AG10803 (cell line): ENCODE measurements around the gene ZNF784.

Experiments used
- DNase-seq: peaks from one replicate; pipeline ENCODE4 v3.0.0; 2010; ENCODE audit warnings: low read depth
- H3K4me3 ChIP-seq: 2 replicates; pipeline ENCODE4 v1.5.1; 2011; ENCODE audit warnings: mild to moderate bottlenecking, low read length, control low read depth
- TF ChIP-seq, protein P1 (sequence below): conservative IDR thresholded peaks from 2 replicates; pipeline ENCODE4 v1.5.1; 2011; ENCODE audit warnings: mild to moderate bottlenecking, low read length, control low read depth, inconsistent platforms

ZNF784 gene

DNA sequence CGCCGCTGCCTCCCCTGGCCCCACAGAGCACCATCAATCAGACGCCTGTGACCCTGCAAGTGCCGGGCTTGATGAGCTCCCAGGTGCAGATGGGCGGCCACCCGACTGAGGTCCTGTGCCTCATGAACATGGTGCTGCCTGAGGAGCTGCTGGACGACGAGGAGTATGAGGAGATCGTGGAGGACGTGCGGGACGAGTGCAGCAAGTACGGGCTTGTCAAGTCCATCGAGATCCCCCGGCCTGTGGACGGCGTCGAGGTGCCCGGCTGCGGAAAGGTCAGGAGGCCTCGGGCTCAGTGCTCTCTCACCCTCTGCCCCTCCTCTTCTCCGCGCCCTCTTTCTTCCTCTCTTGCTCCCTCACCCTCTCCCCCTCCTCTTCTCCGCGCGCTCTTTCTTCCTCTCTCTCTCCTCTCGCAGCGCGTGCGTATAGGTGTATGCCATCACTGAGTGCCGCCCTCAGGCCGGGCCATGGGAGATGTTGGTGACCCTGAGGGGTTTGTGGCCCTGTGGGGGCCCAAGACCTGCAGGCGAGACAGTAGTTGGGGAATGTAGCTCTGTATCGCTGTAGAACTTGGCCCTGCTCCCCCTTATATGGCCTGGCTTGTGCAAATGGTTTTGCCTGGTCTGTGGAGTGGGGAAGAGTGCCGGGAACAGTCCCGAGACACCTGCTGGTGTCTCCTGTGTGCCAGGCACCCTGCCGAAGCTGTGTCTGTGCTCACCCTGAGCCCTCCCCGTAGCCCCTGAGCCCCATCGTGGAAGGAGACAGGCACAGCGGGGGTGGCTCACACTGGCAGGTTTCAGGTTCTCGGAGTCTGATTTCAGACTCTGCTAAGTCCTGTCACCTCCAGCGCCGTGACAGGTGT is 45.3 kb upstream of the ZNF784 start:
- TF ChIP-seq, protein P1, sequence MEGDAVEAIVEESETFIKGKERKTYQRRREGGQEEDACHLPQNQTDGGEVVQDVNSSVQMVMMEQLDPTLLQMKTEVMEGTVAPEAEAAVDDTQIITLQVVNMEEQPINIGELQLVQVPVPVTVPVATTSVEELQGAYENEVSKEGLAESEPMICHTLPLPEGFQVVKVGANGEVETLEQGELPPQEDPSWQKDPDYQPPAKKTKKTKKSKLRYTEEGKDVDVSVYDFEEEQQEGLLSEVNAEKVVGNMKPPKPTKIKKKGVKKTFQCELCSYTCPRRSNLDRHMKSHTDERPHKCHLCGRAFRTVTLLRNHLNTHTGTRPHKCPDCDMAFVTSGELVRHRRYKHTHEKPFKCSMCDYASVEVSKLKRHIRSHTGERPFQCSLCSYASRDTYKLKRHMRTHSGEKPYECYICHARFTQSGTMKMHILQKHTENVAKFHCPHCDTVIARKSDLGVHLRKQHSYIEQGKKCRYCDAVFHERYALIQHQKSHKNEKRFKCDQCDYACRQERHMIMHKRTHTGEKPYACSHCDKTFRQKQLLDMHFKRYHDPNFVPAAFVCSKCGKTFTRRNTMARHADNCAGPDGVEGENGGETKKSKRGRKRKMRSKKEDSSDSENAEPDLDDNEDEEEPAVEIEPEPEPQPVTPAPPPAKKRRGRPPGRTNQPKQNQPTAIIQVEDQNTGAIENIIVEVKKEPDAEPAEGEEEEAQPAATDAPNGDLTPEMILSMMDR, result no peak
- H3K4me3 ChIP-seq, result no peak overlapping the region
- DNase-seq, result no peak

DNA sequence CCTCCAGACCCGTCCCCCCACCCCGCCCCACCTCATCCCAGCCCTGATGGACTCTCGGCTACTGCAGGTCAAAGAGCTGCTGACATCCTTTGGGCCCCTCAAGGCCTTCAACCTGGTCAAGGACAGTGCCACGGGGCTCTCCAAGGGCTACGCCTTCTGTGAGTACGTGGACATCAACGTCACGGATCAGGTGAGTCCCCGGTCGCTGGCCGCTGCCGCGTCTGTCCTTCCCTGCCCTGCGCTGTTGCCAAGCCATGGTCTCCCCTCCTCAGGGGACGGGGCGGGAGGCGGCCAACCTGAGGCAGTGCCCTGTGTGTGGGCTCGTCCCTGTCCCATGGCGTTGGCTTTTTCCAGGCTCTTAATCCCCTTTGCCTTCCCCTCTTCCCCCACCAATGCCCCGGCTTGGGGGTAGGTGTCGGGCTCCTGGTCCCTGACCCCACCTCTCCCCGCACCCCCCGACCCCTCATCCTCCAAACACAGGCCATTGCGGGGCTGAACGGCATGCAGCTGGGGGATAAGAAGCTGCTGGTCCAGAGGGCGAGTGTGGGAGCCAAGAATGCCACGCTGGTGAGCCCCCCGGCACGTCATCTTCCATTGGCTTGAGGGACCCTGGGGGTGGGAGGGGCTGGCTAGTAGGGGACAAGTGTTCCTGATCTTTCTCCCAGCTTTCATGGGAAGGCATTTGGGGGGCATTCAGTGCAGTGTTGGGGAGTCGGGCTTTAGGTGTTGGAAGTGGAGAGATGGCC is 44.4 kb upstream of the ZNF784 start:
- DNase-seq, result no peak
- TF ChIP-seq, protein P1, result no peak
- no peak overlapping the region for H3K4me3 ChIP-seq

DNA sequence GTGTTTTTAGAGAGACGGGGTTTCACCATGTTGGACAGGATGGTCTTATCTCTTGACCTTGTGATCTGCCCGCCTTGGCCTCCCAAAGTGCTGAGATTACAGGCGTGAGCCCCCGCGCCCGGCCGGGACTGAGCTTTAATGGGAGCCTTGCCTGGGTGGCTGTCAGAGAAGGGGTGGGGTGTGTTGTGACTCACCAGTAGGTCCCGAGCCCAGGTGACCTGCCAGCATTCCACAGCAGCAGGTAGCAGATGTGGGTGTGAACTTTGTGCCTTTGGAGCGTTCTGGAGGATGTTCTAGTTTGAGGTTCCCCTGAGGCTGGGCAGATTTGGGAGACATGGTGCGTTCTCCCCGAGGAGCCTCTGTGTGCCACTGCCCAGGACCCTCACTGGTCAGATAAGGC is 43.6 kb upstream of the ZNF784 start:
- TF ChIP-seq, protein P1, result no peak
- H3K4me3 ChIP-seq, result no peak overlapping the region
- DNase-seq, result no peak

DNA sequence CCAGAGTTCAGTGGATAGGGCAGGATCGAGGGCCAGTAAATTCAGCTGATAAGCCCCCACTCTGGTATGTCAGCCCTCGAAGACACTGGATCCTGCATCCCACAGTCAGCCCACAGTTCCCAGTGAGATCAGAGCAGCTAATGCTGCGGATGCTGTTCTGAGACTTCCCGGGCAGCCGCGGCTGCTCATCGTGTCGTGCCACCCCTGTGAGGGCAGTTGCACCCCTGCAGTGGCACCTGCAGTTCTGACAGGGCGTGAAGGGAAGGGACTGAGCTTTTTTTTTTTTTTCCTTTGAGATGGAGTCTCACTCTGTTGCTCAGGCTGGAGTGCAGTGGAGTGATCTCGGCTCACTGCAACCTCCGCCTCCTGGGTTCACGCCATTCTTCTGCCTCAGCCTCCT is 43.1 kb upstream of the ZNF784 start:
- no peak for DNase-seq
- TF ChIP-seq, protein P1, result no peak
- no peak overlapping the region for H3K4me3 ChIP-seq

DNA sequence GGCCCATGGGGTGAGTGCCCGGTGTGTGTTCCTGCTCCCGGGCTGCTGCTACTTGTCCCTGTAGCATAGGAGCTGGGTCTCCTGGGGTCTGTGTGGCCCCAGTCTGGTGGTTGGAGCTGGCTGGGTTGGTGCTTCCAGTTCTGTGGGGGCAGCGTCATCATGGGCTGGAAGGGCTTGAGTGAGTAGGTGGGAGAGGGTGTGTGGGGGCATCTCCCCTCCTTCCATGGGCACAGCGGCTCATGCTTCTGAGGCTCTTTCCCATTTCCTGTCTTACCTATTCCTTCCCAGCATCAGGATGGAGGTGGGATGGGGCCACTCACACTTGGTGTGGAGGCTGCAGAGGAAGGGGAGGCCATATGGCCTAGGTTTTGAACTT is 42.6 kb upstream of the ZNF784 start:
- no peak overlapping the region for H3K4me3 ChIP-seq
- DNase-seq, result no peak
- TF ChIP-seq, protein P1, result no peak

DNA sequence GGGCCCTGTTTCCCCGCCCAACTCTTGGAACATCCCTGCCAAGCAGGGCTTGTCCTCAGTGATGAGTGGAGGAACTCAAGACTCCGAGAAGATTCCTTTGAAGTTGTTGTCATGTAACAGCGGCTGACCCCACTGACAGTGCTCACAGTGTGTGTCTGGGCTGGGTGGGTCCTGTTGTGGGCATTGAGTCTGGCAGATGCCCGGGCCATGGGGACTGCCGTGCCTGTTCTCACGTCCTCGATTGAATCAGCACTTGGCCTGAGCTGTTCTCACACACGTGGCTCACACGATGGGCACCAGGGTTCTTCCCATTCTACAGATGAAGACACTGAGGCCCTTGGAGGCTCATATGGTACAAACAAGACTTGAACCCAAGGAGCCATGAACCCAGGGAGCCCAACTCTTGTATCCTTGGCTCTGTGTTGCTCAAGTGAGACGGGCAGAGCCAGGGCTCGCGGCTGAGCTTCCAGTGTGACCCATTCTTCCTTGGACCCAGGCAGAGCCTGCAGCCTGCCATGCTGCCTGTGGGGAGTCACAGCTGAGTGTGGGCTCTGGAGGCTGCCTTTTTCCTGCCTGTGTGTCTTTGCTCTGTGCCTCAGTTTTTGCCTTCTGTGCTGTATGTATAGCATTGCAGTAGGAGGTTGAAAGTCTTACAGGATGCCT is 42.1 kb upstream of the ZNF784 start:
- TF ChIP-seq, protein P1, result no peak
- DNase-seq, result no peak
- H3K4me3 ChIP-seq, result no peak overlapping the region
